Activated CD4-positive, alpha-beta T cell treated with anti-CD3 and anti-CD28 coated beads, Interleukin-10, Interleukin-2, amounts not matched to agents 100 ng/mL and 50 ng/mL, durations not matched to agents 16 hours and 8 hours (primary cell): ENCODE measurements around the gene GPRIN3.
A peak's percentile ranks its signal among the peaks of the same experiment; 100 is the strongest.
"Not testable (repeated sequence)": the region's sequence is repeated elsewhere in the genome, so short reads cannot be mapped to it uniquely, and the experiment has no call there.

Source experiments
- DNase-seq: peaks from one replicate; pipeline ENCODE4 v3.0.0-alpha.2; 2020

GPRIN3 gene

GRCh38 chr4:89311433-89311832 is 3.8 kb upstream of the GPRIN3 start:
- no peak for DNase-seq

- DNase-seq = not testable (repeated sequence)
Measured at GRCh38 chr4:89309154-89309553, 1.6 kb upstream of the GPRIN3 start.

GRCh38 chr4:89308161-89308500 is 531 bp upstream of the GPRIN3 start:
- DNase-seq = no peak

GRCh38 chr4:89307178-89307445 is 488 bp downstream of the GPRIN3 start:
- DNase-seq = no peak

GRCh38 chr4:89306486-89307177 is 968 bp downstream of the GPRIN3 start:
- no peak for DNase-seq

GRCh38 chr4:89305712-89306437 is 1.7 kb downstream of the GPRIN3 start:
- DNase-seq = peak; percentile 85

GRCh38 chr4:89305028-89305427 is 2.6 kb downstream of the GPRIN3 start:
- no peak for DNase-seq

- DNase-seq = no peak
Measured at GRCh38 chr4:89303814-89304388, 3.7 kb downstream of the GPRIN3 start.

GRCh38 chr4:89303177-89303576 is 4.4 kb downstream of the GPRIN3 start:
- DNase-seq = peak; percentile 92

GRCh38 chr4:89301902-89302301 is 5.7 kb downstream of the GPRIN3 start:
- DNase-seq = no peak

GRCh38 chr4:89301003-89301402 is 6.6 kb downstream of the GPRIN3 start:
- DNase-seq = peak; percentile 58

GRCh38 chr4:89300499-89300898 is 7.1 kb downstream of the GPRIN3 start:
- DNase-seq = peak; percentile 59

- no peak for DNase-seq
Measured at GRCh38 chr4:89300060-89300459, 7.5 kb downstream of the GPRIN3 start.

- DNase-seq = peak; percentile 66
Measured at GRCh38 chr4:89299153-89299791, 8.3 kb downstream of the GPRIN3 start.

- peak; percentile 78 for DNase-seq
Measured at GRCh38 chr4:89298788-89299152, 8.8 kb downstream of the GPRIN3 start.

GRCh38 chr4:89298155-89298554 is 9.4 kb downstream of the GPRIN3 start:
- DNase-seq = peak; percentile 85

- DNase-seq = no peak
Measured at GRCh38 chr4:89296896-89297295, 10.7 kb downstream of the GPRIN3 start.

- no peak for DNase-seq
Measured at GRCh38 chr4:89296399-89296798, 11.2 kb downstream of the GPRIN3 start.

- peak; percentile 90 for DNase-seq
Measured at GRCh38 chr4:89295415-89295927, 12.1 kb downstream of the GPRIN3 start.

- peak; percentile 90 for DNase-seq
Measured at GRCh38 chr4:89294573-89295269, 12.9 kb downstream of the GPRIN3 start.

GRCh38 chr4:89293299-89293698 is 14.3 kb downstream of the GPRIN3 start:
- peak; percentile 61 for DNase-seq

- DNase-seq = peak; percentile 51
Measured at GRCh38 chr4:89290727-89291516, 16.7 kb downstream of the GPRIN3 start.
